Suppressor macrophage (primary cell): ENCODE results near the gene NFX1.
"Not testable (repeated sequence)": the region's sequence is repeated elsewhere in the genome, so short reads cannot be mapped to it uniquely, and the experiment has no call there.

Source experiments
- DNase-seq, 4 experiments: peaks; one replicate each; pipeline ENCODE4 v3.0.0-alpha.2; 2020 to 2022

NFX1 gene

GRCh38 chr9:33311953-33312352 lies 21.6 kb downstream of the NFX1 start:
- no peak for DNase-seq

DNA sequence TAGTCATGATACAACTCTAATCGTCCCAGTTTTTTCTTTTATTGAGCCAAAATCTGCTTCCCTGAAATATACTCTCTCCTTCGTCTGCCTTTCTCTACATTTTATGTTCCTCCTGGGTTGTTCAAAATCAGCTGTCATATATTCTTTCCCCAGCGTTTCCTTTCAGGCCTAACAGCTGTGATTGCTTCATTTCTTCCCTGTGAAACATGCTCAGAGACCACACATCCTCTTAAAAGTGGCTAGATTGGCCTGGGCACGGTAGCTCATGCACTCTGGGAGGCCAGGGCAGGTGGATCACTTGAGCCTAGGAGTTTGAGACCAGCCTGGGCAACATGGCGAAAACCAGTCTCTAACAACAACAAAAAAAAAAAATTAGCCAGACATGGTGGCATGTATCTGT lies 25.1 kb downstream of the NFX1 start:
- no peak for DNase-seq

DNA sequence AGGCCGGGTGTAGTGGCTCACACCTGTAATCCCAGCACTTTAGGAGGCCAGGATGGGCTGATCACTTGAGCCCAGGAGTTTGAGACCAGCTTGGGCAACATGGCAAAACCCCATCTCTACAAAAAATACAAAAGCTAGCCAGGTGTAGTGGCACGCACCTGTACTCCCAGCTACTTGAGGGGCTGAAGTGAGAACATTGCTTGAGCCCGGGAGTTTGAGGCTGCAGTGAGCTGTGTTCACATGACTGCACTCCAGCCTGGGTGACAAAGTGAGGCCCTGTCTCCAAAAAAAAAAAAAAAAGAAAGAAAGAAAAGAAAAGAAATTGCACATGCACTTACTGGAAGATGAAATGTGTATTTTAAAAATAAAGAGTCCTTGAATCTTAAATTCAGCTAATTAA lies 26.8 kb downstream of the NFX1 start:
- not testable (repeated sequence) for DNase-seq

DNA sequence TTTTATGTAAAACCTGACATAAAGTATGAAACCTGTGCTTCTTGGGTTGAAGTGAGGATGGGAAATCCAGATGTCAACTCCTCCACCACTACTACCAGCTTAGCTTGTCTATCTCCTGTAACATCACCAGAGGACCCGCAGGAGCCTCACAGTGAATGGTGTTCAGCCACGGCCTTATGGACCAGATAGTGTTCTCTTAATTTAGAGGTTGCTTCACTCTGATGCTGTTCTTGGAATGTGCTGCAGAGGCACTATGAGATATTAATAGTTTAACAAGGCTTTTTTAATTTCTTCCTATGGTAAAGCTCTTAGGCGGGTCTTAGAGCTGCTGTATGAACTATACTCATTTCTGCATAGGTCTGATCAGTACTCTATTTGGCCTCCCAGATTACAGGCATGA lies 27.9 kb downstream of the NFX1 start:
- DNase-seq = no peak

DNA sequence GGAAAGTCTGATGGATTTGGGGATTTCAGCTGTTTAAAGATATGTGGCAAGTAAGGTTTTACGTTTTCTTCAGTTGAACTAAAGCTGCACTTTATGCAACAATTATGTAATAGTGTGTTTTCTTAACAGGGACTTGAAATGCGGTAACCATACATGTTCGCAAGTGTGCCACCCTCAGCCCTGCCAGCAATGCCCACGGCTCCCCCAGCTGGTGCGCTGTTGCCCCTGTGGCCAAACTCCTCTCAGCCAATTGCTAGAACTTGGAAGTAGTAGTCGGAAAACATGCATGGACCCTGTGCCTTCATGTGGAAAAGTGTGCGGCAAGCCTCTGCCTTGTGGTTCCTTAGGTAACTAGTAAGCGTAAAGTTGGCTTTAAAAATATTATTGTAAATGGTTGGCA lies 28.5 kb downstream of the NFX1 start:
- DNase-seq = no peak

- DNase-seq = no peak
Observed at GRCh38 chr9:33320230-33320567, 29.9 kb downstream of the NFX1 start.

DNA sequence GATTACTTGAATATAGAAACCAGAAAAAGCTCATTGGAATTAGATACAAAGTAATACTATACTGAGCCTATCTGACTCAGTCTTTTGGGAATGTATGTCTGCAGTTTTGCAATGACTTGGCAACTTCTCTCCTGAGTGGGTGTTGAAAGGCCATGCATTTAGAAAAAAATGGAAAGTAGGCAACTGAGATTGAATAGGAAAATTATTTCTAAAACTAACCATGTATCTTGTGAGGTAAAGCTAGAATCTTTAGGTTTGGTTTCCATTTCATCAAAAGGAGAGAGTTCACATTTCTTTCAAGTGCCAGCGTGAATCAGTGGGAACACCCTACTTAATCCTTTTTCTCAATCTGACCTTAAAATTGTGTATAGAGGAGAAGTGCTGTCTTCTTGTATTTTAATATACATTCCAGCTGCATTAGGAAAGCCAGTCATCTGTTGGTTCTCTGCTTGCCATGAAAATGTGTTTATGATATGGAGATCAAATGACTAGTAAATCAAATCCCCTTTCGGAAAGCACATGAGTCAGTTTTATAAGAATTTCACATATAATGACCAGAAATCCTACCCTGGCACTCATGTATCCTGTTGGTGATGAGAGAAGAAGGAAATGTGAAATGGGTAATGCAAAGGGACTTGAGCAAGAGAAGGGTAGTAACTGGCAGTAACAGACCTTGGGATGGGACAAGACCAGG lies 30.4 kb downstream of the NFX1 start:
- DNase-seq = peak; percentile 19 to 56 (median 41)

DNA sequence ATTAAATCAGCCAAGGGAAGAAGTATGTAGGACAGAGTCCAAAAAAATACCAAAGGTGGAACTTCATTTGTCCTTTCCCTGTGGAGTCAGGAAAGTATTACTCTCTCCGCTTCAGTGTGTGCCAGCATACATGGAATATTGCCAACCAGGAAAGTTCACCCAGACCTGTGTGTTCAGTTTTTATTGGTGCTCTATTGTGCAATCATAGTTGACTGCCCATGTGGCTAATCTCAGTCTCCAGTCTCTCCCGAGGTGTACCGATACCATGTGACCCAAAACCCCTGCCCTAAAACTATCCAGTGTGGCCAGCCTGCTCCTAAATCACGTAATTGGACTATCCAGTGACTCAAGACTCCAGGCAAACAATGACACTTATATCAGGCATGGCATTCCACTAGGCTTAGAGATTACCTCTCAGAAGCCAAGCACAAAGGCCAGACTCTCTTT lies 38.8 kb downstream of the NFX1 start:
- no peak for DNase-seq

DNA sequence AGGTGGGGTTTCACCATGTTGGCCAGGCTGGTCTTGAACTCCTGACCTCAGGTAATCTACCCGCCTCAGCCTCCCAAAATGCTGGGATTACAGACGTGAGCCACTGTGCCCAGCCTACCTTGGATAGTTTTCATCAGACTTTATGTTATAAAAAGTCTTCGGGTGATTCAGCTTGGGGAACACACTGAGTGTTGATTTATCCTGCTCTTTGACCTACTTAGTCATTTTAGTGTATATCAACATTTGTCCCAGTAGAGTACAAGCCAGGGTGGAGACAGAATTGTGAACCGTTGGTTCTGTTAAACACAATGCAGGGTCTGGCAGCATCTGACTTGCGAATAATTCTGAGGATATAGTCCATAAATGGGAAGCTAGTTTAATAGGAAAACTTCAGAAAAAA lies 39.7 kb downstream of the NFX1 start:
- DNase-seq = no peak

DNA sequence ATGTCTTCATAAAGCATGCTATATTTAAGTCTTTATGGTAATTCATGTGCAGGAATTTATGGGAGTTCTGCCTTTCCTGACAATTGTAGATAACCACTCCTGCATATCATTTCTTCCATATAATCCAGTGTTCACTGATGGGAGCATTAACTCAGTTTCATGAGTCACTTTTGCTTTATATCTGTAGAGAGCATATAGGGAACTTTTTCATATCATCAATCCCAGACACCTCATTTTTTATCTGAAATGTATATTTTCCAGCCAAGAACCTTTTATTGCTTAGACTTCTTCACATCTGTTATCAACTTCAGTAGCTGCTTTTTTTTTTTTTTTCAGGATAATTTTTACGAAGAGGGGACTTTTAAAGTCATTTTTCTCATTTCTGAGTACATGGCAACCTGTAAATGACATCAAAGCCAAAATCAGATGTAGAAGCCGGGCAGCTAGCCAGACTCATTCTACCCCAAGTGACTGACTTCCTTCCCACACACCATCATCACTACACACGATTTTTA lies 41.1 kb downstream of the NFX1 start:
- no peak for DNase-seq

DNA sequence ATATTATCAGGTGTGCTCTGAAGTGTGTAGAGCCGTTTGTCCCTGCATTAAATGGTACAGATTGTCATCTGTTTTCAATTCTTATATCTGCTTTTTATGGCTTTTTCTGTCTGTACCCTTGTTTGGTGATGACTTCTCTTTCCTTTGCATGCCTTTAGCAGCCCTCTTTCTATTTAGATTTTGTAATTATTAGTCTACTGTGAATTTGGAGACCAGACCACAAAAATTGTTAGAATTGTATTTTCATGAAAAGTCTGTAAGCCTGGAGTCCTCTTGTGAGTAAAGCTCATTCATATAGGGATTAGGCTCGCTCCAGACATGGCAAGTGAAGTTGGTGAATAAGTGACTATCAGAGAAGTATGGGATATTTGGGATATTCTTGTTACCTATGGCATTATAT lies 41.7 kb downstream of the NFX1 start:
- no peak for DNase-seq

- DNase-seq = not testable (repeated sequence)
Observed at GRCh38 chr9:33332956-33333355, 42.6 kb downstream of the NFX1 start.

DNA sequence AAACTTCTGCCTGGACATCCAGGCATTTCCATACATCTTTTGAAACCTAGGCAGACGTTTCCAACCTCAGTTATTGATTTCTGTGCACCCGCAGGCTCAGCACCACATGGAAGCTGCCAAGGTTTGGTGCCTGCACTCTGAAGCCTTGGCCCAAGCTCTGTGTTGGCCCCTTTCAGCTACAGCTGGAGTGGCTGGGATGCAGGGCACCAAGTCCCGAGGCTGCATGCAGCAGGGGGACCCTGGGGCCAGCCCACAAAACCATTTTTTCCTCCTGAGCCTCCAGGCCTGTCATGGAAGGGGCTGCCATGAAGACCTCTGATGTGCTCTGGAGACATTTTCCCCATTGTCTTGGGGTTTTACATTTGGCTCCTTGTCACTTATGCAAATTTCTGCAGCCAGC lies 49.9 kb downstream of the NFX1 start:
- DNase-seq = no peak

- no peak for DNase-seq
Observed at GRCh38 chr9:33341182-33341581, 50.9 kb downstream of the NFX1 start.

DNA sequence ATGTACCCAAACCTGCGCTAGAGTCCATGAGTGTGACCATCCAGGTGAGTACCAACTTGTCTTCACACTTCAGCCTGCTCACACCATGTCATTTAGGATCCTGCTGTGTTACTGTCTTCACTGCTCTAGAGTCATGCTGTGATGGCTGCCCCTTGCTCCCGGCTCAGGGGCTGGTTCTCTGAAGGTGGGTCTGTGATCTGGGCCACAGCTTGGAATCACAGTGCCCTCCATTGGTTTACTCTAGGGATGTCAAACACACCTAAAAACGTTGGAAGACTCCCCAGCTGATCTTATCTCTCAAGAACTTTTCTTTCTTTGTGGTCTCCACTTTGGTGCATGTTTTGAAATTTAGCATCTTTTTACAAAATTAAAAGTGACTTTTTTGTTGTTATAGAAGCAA lies 53.8 kb downstream of the NFX1 start:
- no peak for DNase-seq

DNA sequence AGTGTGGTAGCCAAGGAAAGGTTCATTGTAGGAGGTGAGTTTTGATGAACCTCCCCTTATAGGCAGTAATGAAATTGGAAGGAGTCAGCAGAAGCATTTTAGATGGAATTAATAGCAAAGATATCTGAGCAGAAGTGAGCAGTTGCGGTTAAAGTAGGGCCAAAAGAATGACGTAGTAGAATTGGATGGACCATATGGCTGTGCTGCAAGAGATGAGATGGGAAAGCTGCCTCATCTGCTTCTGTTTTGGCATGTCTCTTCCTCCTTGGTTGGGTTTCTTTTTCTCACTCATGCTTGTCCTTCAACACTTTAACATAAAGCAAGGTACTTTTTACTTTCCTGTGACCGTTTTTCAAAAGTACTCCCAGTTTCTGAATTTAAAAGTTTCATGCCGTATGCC lies 56.2 kb downstream of the NFX1 start:
- DNase-seq = no peak

- DNase-seq = no peak
Observed at GRCh38 chr9:33348998-33349397, 58.7 kb downstream of the NFX1 start.

DNA sequence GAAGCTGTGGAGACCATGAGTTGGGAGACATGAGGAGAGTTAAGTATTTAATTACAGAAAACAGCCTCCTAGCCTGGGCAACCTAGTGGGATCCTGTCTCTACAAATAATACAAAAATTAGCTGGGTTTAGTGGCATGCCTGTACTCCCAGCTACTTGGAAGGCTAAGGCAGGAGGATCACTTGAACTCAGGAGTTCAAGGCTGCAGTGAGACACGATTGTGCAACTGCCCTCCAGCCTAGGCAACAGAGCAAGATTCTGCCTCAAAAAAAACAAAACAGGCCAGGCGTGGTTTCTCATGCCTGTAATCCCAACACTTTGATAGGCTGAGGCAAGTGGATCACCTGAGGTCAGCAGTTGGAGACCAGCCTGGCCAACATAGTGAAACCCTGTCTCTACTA lies 59.4 kb downstream of the NFX1 start:
- DNase-seq = no peak

GRCh38 chr9:33350310-33350709 lies 60.0 kb downstream of the NFX1 start:
- DNase-seq = peak in 1 of 4 experiments; percentile 6

- DNase-seq = no peak
Observed at GRCh38 chr9:33351547-33351946, 61.2 kb downstream of the NFX1 start.

GRCh38 chr9:33354651-33355211 lies 64.4 kb downstream of the NFX1 start:
- DNase-seq = no peak

DNA sequence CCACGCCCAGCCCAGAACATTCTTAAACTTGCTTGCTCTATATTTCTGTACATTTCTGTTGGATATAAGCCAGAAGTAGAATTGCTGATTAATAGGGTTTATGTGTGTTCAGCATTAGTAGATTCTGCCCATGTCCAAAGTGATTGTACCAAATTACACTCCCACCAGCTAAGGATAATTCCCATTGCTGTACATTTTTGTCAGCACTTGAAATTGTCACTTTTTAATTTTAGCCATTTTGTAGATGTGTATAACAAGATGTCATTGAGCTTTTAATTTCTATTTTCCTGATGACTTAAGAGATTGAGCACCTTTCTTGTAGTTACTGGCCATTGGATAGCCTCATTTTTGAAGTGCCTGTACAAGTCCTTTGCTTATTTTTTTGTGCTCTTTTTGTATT lies 65.6 kb downstream of the NFX1 start:
- no peak for DNase-seq

DNA sequence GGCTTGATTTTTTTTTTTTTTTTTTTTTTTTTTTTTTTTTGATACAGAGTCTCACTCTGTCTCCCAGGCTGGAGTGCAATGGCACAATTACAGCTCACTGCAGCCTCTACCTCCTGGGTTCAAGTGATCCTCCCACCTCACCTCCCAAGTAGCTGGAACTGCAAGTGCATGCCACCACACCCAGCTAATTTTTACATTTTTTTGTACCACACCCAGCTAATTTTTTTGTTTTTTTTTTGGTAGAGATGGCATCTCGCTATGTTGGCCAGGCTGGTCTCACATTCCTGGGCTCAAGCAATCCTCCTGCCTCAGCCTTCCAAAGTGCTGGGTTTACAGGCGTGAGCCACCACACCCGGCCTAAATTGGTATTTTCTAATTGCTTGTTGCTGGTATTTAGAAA lies 68.3 kb downstream of the NFX1 start:
- not testable (repeated sequence) for DNase-seq

- DNase-seq = no peak
Observed at GRCh38 chr9:33364127-33364526, 73.8 kb downstream of the NFX1 start.

- not testable (repeated sequence) for DNase-seq
Observed at GRCh38 chr9:33364814-33365213, 74.5 kb downstream of the NFX1 start.
